KG1 (cell line): Measurements from ENCODE around the gene KRT86.
"Not testable (repeated sequence)": the region's sequence is repeated elsewhere in the genome, so short reads cannot be mapped to it uniquely, and the experiment has no call there.

ENCODE experiments used
- DNase-seq: peaks from one replicate; lab custom pipeline; 2025; lab: John Stamatoyannopoulos, UW

Gene KRT86

DNA sequence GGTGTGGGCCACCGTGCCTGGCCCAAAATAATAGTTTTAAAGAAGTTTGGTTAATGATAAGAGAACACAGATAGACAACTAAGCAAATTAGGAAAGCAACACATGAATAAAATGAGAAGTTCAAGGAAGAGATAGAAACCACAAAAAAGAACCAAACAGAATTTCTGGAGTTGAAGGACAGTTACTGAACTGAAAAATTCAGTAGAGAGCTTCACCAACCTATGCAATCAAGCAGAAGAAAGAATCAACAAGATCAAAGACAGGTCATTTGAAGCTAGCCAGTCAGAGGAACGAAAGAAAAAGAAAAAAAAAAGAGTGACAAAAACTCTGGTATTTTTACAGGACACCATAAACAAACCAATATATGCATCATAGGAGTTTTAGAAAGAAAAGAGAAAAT is 62.2 kb downstream of the KRT86 start:
- DNase-seq: no peak

DNA sequence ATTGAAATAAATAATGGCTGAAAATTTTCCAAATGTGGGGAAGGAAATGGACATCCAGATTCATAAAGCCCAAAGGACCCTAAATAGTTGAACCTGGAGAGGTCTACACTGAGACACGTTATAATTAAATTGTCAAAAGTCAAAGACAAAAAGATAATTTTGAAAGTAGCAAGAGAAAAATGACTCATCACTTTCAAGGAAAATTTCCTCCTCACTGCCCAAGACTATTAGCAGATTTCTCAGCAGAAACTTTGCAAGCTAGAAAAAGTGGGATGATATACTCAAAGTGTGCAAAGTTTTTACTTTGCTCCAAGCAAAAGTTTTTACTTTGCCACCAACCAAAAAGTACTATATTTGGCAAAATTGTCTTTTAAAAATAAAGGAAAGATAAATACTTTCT is 62.6 kb downstream of the KRT86 start:
- no peak for DNase-seq

DNA sequence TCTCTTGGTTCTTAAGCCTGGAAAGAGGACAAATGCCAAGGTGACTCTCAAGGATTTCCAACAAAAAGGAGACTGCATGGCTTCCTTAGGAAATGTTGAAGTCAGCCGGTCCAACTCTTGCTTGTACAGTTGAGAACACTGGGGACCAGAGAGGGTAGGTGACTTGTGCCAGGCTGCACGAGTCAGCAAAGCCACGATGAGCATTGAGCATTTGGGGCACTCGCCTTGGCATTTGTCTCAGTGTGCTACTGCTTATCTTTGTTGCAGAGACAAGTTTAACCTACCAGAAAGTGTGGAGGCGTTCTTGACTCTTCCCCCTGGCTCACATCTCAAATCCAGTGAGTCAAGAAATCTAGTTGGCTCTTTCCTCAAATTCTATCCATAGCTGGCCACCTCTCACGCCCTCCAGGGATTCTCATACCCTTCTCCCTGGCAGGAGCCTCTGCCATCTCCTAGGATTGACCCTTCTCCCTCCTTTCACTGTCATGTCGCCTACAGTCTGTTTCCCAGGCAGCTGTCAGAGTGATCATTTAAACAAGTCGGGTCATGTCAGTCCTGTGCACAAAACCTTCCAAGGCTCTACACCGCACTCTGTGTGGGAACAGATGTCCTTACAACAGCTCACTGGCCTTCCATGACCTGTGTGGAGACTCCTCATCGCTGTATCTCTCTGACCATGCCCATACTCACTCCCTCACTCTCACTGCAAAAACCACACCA is 64.0 kb downstream of the KRT86 start:
- DNase-seq: no peak

DNA sequence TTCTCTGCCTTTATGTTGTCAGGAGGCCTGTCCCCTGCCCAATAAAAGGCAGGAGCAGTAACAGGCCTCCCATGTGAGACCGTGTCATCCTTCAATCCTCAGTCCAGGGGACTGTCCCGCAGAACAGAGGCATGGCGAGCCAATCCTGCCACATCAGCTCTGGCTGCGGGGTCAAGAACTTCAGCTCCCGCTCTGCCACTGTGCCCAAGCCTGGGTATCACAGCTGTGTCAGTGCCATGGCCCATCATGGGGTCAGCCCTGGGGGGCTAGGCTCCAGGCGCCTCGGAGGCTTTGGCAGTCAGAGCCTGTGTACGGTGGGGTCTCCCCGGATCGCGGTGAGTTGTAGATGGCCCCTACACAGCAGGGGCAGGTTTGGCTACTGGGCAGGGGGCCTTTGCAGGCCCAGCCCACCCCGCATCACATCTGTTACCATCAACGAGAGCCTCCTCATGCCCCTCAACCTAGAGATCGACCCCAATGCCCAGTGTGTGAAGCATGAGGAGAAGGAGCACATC is 66.7 kb downstream of the KRT86 start:
- no peak for DNase-seq

DNA sequence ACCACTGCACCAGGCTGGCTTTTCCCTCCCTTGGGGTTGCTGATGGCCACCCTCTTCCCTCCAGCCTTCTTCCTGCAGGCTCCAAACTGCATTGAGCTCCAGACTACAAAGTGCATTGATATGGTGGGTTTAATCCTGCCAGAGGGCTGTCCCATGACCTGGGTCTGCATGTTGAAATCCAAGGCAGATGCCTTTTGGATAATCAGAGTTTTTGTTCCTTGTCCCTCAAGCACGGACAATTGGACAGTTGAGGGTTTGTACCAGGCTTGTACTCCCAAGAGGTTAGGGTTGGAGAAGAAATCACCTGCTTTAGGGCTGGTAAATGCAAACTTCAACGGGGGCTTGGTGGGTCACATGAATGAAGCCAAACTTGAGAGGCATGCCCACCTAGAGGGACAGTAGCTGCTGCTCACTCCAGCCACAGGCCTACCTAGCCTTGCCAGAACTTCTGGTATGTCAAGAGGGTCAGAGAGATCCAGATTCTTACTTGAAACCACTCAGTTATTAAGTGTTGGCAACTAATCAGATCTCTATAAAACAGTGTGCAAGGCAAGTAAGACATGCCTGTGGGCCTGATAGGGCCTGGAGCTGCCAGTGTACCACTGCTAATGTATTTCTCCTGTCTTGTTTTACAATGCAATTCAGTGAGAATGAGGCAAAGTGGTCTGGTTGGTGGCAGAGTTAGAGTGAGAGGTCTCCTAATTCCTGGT is 68.5 kb downstream of the KRT86 start:
- DNase-seq: no peak

DNA sequence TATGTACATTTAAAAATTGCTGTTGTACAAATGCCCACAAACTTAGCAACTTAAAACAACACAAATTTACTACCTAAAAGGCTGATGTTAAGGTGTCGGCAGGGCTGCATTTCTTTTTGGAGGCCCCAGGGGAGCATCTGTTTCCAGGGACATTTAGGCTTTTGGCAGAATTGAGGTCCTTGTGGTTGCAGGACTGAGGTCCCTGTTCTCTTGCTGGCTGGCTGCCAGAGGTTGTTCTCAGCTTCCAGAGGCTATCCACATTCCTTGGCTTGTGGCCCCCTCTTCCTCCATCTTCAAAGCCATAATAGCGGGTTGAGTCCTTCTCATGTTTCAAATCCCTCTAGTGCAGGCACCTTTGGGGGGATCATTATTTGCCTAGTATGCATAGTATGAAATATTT is 69.1 kb downstream of the KRT86 start:
- no peak for DNase-seq

DNA sequence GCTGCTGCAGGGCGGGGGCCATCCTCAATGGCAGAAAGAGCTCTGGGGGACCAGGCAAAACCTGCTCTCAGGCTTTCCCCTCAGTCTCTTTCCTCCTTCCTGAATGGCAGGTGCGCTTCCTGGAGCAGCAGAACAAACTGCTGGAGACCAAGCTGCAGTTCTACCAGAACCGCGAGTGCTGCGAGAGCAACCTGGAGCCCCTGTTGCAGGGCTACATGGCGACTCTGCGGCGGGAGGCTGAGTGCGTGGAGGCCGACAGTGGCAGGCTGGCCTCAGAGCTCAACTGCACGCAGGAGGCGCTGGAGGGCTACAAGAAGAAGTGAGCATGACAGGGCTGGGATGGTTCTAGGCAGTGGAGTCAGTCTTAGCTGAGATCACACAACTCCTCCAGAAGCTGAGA is 69.7 kb downstream of the KRT86 start:
- no peak for DNase-seq

DNA sequence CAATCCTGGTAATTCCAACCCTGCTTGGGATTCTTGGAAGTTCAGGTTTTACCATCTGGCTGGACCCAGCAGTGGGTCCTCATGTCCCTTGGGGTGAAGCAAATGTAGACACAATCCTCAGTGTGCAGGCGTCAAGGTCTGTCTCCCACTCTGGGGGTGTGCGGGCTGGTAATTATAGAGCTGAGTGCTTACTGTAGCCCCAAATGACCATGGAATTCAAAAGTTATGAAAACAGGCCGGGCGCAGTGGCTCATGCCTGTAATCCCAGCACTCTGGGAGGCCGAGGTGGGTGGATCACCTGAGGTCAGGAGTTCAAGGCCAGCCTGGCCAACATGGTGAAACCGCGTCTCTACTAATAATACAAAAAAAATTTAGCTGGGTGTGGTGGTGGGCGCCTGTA is 70.6 kb downstream of the KRT86 start:
- not testable (repeated sequence) for DNase-seq

DNA sequence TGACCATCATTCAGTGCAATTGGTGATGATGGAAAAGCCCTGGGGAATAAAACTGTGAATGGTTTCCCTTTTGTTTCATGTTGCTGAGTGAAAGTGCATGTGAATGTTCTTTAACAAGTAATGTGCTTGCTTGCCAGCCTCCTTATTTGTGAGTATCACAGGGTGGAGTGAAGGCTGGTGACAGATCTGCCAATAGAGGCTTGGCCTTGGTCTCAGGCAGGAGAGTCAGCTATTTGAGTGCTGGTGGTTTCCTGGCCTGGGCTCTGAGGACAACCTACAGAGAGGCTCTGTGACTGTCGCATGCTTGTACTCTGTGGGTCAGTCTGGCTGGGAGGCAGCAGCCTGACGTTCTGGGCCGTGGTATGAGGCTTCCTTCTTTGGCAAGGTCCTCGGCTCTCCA is 72.1 kb downstream of the KRT86 start:
- DNase-seq: no peak

DNA sequence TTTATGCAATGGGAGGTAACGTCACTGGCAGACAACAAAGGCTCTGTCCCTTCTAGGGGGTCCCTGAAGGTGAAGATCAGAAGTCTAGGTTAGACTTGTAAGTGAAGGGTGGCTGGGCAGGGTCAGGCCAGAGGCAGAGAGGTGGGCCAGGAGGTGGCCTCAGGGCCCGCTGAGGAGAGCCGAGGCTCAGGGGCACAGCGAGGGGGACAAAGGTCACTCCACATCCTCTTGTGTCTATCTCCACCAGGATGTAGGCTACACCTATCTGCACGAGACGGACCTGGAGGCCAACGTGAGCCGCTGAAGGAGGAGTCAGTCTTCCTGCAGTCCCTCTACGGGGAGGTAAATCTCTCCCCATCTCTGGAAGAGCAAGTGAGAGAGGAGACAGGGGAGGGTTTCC is 72.6 kb downstream of the KRT86 start:
- DNase-seq: no peak

DNA sequence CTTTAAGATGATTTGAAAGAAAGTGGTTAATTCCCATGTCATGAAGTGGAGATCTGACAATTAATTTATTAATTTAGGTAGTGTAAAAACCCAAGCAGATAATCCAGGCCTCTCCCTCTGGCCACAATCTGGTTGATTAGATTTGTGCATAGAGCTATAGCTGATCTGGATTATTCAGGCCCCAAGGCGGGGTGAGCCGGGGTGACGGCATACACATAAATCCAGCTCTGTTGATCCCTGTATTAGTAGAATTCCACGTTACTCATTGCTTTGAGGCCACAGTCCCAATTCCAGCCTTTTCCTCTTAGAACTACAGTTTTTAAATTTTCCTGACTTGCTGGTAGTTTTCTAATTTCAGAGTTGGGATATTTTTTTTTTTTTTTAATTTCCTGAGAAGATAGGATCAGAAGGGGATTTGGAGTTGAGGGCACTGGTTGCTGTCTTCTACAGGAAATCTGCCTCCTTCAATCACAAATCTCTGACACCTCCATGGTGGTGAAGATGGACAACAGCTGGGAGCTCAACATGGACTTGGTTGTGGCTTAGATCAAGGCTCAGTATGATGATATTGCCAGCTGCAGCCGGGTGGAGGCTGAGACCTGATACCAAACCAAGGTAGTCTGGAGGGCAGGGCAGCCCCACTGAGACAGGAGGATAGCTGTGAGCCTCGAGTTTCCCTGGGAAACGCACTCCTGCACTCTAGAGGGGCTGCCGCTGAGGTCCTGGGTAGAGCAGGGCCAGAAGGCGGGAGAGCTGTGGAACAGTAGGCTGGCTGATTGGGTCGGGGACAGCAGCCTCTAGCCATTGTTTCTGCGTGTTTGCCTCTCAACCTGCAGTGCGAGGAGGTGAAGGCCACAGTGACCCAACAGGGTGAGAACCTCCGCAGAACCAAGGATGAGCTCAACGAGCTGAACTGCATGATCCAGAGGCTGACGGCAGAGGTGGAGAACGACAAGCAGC is 73.4 kb downstream of the KRT86 start:
- no peak for DNase-seq

DNA sequence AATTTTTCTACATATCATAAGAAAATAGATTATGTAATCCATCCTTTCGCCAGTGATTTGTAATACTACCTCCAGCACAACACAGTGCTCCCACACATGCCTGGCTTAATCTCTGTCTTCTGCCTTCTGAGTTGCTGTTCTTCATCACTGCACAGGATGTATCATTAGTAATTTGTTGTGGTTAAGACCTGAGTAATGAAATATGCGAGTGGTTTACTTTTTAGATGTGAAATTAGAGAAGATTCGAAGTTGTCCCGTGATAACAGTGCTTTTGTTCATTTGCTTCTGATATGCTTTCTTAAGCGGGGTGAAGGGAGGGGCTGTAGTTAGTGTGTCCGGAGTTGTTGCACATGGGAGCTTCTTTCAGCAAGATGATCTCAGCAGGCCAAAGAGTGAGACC is 74.8 kb downstream of the KRT86 start:
- no peak for DNase-seq

DNA sequence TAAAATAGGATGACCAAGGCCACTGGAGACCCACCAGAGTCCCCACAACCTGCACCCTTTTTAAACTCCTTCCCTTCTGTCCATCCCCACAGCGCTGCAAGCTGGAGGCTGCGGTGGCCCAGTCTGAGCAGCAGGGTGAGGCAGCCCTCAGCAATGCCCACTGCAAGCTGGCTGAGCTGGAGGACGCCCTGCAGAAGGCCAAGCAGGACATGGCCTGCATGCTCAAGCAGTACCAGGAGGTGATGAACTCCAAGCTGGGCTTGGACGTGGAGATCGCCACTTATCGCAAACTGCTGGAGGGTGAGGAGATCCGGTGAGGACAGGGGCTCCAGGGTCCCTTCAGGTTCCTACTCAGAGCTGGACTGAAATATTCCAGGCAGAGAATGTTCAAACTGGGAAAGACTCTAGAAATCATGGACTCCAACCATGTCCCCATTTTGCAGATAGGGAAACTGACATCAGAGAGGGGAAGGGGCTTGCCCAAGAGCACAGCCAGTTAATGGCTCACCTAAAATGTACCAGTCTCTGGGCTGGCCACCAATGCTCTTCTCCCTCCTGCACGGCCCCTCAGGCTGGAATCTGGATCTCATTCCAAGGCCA is 75.7 kb downstream of the KRT86 start:
- no peak for DNase-seq

DNA sequence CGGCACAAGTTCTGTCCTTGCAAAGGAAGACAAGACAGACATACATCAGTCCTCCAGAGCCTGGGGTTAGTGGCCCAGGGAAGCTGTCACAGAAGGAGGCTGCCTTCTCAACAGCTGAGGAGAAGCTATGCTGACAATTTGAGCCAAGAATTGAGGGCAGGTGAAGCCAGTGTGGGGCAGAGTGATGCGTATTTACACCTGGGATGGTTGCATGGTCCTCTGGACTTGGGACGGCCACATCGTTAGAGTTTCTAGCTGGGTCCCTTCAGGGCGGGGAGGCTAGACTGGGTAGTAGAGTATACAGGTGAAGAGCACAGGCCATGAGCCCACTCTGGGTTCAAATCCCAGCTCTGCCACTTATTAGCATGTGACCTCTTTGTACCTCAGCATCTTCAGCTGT is 76.3 kb downstream of the KRT86 start:
- no peak for DNase-seq

DNA sequence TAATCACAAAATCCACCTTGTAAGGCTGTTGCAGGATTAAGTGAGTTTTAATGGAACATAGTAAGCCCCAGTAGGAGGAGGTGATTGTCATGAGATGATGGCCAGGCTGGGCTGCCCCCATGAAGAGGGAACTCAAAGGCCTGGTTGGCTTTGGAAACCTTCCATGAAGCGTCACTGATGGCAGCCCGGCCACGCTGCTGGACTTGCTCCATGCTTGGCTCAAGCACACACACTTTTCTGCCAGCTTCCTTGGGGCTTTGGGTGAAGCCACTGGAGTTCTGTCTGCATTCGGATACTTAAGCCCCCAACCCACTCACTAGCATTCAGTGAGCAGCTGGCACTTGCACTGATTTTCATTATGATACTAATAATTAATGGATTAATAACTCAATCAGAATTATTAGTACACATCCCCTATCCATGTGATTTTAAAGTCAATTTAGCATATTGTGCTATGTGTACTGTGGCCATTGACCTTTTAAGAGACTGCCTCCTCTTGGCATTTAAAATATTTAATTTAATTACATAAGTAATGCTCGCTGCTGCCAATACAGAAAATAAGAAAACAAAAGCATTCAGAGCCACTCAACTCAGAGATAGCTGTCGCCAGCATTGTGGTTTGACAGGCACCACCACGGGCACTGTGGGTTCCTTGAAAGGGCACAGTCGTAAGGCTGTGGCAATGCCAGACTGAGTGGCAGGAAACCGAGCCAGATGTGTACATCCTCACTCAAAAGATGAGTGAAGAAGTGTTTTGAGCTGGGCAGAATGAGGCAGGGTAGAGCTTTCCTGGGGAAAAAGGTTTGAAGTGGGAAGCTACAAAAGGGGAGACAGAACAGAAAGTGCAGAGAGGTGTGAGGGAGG is 77.0 kb downstream of the KRT86 start:
- DNase-seq: no peak

DNA sequence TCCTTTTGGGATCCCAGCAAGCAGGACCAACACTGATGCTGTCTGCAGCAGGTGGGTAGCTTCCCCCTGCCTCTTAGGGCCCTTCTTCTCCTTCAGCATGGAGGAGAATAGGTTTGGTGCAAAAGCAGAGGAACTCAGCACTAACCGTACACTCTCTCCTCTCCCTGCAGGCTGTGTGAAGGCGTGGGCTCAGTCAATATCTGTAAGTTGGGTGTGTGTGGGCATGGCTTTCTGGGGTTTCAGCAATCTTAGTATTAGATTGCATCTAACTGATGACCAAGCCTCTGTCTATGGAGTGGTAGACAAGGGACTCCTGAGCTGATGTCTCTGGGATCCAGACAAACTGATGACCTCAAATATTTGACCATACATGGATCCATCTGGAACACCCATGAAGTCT is 78.5 kb downstream of the KRT86 start:
- no peak for DNase-seq

DNA sequence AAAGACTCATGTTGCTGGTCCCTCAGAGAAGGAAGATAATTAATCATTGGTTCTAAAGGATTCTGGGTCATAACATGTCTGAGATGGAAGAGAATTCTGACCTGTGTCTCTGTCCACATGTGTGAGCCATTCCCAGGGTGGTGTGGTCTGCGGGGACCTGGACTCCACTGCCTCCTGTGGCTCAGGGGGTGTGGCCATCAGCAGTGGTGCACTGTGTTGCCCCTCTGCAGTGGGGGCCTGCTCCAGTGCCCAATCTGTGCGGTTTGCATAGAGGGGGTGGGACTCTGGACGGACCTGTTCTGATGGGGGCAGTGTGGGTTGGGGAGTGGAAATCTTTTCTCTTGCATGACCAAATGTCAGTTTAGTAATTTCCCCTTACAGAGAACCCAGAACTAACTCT is 79.3 kb downstream of the KRT86 start:
- DNase-seq: no peak

DNA sequence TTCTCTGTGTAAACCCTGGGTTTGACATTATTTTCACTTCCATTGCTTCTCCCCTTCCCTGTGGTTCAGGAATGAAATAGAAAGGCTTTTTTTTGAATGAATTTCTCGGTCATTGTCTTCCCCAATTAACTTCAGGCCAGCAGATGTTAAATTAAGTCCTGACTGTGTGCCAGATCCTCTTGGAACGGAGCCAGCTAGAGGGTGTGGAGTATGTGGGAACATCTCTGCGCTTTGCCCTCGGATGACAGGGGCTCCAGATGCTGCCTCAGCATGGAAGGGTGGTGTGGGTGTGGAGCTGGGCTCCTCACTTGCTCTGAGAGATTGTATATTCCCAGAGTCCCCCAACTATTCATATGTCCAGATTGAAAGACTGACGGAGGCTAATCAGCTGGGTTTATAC is 79.8 kb downstream of the KRT86 start:
- no peak for DNase-seq

DNA sequence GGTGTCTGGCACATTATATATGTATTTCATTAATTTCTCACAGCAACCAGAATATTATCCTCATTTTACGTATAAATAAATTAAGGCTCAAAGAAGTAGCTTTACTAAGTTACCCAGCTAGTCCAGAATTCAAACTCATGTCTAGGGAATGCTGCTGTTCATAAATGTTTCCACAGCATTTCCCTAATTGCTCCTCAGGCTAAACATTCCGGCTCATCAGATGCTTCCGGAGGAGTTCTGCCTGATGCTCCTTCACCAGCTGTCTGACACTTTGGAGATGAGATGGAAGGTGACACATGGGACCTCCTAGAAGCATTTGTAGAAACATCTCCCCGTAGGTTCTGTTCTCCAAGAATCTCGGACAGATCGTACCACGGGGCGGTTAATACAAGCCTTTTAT is 80.7 kb downstream of the KRT86 start:
- DNase-seq: no peak

DNA sequence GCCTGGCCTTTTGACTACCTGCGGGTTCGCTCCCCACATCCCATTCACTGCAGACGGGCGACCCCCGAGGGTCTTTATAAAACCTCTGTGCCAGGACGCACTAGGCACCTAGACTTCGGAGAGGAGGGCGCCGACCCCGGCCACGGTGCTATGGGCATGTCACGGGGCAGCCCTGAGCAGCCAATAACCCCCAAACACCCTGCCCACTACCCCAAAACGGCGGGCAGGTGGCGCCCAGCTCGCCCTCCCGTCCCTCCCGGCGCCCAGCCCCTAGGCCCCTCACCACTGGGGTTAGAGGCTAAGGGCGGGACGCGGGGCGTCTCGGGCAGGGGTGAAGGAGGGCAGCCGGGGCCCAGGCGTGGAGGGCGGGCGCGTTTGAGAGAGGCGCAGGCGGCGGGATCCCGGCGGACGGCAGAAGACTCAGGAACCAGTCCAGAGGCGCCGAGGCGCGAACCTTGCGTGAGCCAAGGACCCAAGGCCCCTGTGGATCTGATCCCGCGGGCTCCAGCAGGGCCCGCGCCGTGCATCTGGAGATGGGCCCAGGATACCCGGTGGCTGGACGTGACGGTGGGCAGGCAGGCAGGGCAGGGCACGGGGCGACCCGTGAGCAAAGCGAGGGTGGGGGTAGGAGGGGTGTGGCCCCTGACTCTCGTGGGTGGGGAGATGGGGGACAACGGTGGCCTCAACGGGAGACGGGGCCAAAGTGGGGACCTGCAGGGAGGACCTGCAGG is 81.8 kb downstream of the KRT86 start:
- no peak for DNase-seq
